HuH-7 (cell line): Measurements from ENCODE around the gene C1QTNF9B.
"Not testable (repeated sequence)": the region's sequence is repeated elsewhere in the genome, so short reads cannot be mapped to it uniquely, and the experiment has no call there.

Experiments used
- DNase-seq: peaks from one replicate; pipeline ENCODE4 v3.0.0; 2011; ENCODE audit warnings: low spot score

The C1QTNF9B gene

GRCh38 chr13:23893791-23894190, 3.5 kb downstream of the C1QTNF9B start:
- not testable (repeated sequence) for DNase-seq

- peak; percentile 36 for DNase-seq
Measured at GRCh38 chr13:23889615-23890607, 7.4 kb downstream of the C1QTNF9B start.

- DNase-seq = peak; percentile 89
Measured at GRCh38 chr13:23888658-23889614, 8.4 kb downstream of the C1QTNF9B start, which contains the start of gene MIPEP. TSS of gene MIPEP (minus strand) at chr13:23889400. CDS start at chr13:23889320, 80 bp downstream.

- not testable (repeated sequence) for DNase-seq
Measured at GRCh38 chr13:23884361-23884760, 12.9 kb downstream of the C1QTNF9B start.

GRCh38 chr13:23883255-23883654, 14.0 kb downstream of the C1QTNF9B start:
- no peak for DNase-seq

GRCh38 chr13:23881402-23881800, 15.9 kb downstream of the C1QTNF9B start:
- not testable (repeated sequence) for DNase-seq

GRCh38 chr13:23880493-23881401, 16.6 kb downstream of the C1QTNF9B start:
- not testable (repeated sequence) for DNase-seq

- no peak for DNase-seq
Measured at GRCh38 chr13:23877286-23877685, 20.0 kb downstream of the C1QTNF9B start.

GRCh38 chr13:23876265-23876664, 21.0 kb downstream of the C1QTNF9B start:
- DNase-seq = peak; percentile 15

GRCh38 chr13:23871616-23872220, 25.6 kb downstream of the C1QTNF9B start:
- DNase-seq = no peak

- no peak for DNase-seq
Measured at GRCh38 chr13:23870356-23871140, 26.8 kb downstream of the C1QTNF9B start.

- no peak for DNase-seq
Measured at GRCh38 chr13:23868521-23868920, 28.8 kb downstream of the C1QTNF9B start.

- no peak for DNase-seq
Measured at GRCh38 chr13:23867027-23867491, 30.2 kb downstream of the C1QTNF9B start.

GRCh38 chr13:23866420-23867026, 30.8 kb downstream of the C1QTNF9B start:
- no peak for DNase-seq

- DNase-seq = no peak
Measured at GRCh38 chr13:23865906-23866305, 31.4 kb downstream of the C1QTNF9B start.

GRCh38 chr13:23865026-23865425, 32.3 kb downstream of the C1QTNF9B start:
- no peak for DNase-seq

- DNase-seq = no peak
Measured at GRCh38 chr13:23861310-23861709, 36.0 kb downstream of the C1QTNF9B start.

- DNase-seq = no peak
Measured at GRCh38 chr13:23859904-23860303, 37.4 kb downstream of the C1QTNF9B start.

- no peak for DNase-seq
Measured at GRCh38 chr13:23859455-23859854, 37.8 kb downstream of the C1QTNF9B start.
